Liver (tissue), 9 donors: ENCODE data around the gene TRIM46. TPM values are rescaled to one million over a fixed set of nuclear protein-coding genes. Genes with fewer than 3 reads are reported as not detected.

Experiments used
- DNase-seq: peaks from one replicate; pipeline ENCODE4 v3.0.0-alpha.2; 2017; ENCODE audit warnings: low spot score
- H3K27ac ChIP-seq, 2 donors: one replicate each; pipeline ENCODE4 v1.7.0; 2013; ENCODE audit warnings: inconsistent platforms in 2 of 2, low read length in 2 of 2, control low read depth in 1 of 2, low read depth in 1 of 2, mild to moderate bottlenecking in 1 of 2
- H3K27me3 ChIP-seq, 4 donors: one replicate each; pipeline versions ENCODE4 v1.6.1 to v1.7.0; 2013; ENCODE audit warnings: low read length in 3 of 4, inconsistent platforms in 1 of 4, mild to moderate bottlenecking in 1 of 4, moderate library complexity in 1 of 4; ENCODE audit not compliant: control insufficient read depth in 4 of 4, insufficient read depth in 4 of 4
- H3K36me3 ChIP-seq, 4 donors: one replicate each; pipeline versions ENCODE4 v1.6.1 to v1.7.0; 2013; ENCODE audit warnings: low read length in 3 of 4, mild to moderate bottlenecking in 3 of 4, low read depth in 1 of 4, moderate library complexity in 1 of 4; ENCODE audit not compliant: control insufficient read depth in 4 of 4, insufficient read depth in 3 of 4
- H3K4me1 ChIP-seq, 4 donors: one replicate each; pipeline versions ENCODE4 v1.6.1 to v1.7.0; 2013; ENCODE audit warnings: low read length in 3 of 4, mild to moderate bottlenecking in 3 of 4, moderate library complexity in 1 of 4; ENCODE audit not compliant: control insufficient read depth in 4 of 4, insufficient read depth in 4 of 4
- H3K4me3 ChIP-seq, 3 donors: one replicate each; pipeline versions ENCODE4 v1.6.1 to v1.7.0; 2013; ENCODE audit warnings: low read length in 3 of 3, control low read depth in 1 of 3, low read depth in 1 of 3, mild to moderate bottlenecking in 1 of 3
- H3K9ac ChIP-seq, 2 donors: one replicate each; pipeline ENCODE4 v1.7.0; 2013; ENCODE audit warnings: low read length in 2 of 2, mild to moderate bottlenecking in 2 of 2, moderate library complexity in 2 of 2, control low read depth in 1 of 2, low read depth in 1 of 2
- H3K9me3 ChIP-seq, 4 donors: one replicate each; pipeline versions ENCODE4 v1.6.1 to v1.7.0; 2013; ENCODE audit warnings: low read length in 3 of 4; ENCODE audit not compliant: control insufficient read depth in 4 of 4
- ATF3 ChIP-seq: IDR thresholded peaks from 2 replicates; pipeline ENCODE4 v1.6.1; 2016; ENCODE audit warnings: antibody characterized with exemption
- CTCF ChIP-seq: fragments of 150-350 bp; IDR thresholded peaks from 2 replicates; pipeline ENCODE4 v1.5.1; 2017; ENCODE audit warnings: improper control_type of control experiment, low read depth, low read length; ENCODE audit not compliant: missing input control
- EGR1 ChIP-seq, 2 donors: IDR thresholded peaks; 2 replicates each; pipeline ENCODE4 v1.6.1; 2016 to 2018; ENCODE audit warnings: antibody characterized with exemption in 2 of 2, low read depth in 2 of 2
- FOXA1 ChIP-seq: IDR thresholded peaks from 2 replicates; pipeline ENCODE4 v1.6.1; 2016; ENCODE audit warnings: antibody characterized with exemption
- FOXA2 ChIP-seq: IDR thresholded peaks from 2 replicates; pipeline ENCODE4 v1.6.1; 2016; ENCODE audit warnings: antibody characterized with exemption
- GABPA ChIP-seq, 2 donors: IDR thresholded peaks in 1 of 2; conservative IDR thresholded peaks in 1 of 2; 2 replicates each; pipeline ENCODE4 v1.6.1; 2016; ENCODE audit warnings: antibody characterized with exemption in 2 of 2, mild to moderate bottlenecking in 1 of 2, moderate library complexity in 1 of 2
- HNF4A ChIP-seq, 2 donors: conservative IDR thresholded peaks; 2 replicates each; pipeline ENCODE4 v1.6.1; 2016; ENCODE audit warnings: antibody characterized with exemption in 2 of 2, mild to moderate bottlenecking in 2 of 2
- HNF4G ChIP-seq: IDR thresholded peaks from 2 replicates; pipeline ENCODE4 v1.6.1; 2016; ENCODE audit warnings: antibody characterized with exemption
- JUND ChIP-seq, 2 donors: IDR thresholded peaks; 2 replicates each; pipeline ENCODE4 v1.6.1; 2016; ENCODE audit warnings: antibody characterized with exemption in 2 of 2
- MAX ChIP-seq: IDR thresholded peaks from 2 replicates; pipeline ENCODE4 v1.6.1; 2016; ENCODE audit warnings: antibody characterized with exemption
- NR2F2 ChIP-seq: IDR thresholded peaks from 2 replicates; pipeline ENCODE4 v1.6.1; 2016; ENCODE audit warnings: antibody characterized with exemption
- RAD21 ChIP-seq, 2 donors: IDR thresholded peaks; 2 replicates each; pipeline ENCODE4 v1.6.1; 2016; ENCODE audit warnings: antibody characterized with exemption in 2 of 2, mild to moderate bottlenecking in 2 of 2
- REST ChIP-seq: IDR thresholded peaks from 2 replicates; pipeline ENCODE4 v1.6.1; 2016; ENCODE audit warnings: antibody characterized with exemption, mild to moderate bottlenecking
- RXRA ChIP-seq, 2 donors: IDR thresholded peaks; 2 replicates each; pipeline ENCODE4 v1.6.1; 2017 to 2018; ENCODE audit warnings: antibody characterized with exemption in 2 of 2, mild to moderate bottlenecking in 1 of 2
- SP1 ChIP-seq: IDR thresholded peaks from 2 replicates; pipeline ENCODE4 v1.6.1; 2018; ENCODE audit warnings: antibody characterized with exemption, mild to moderate bottlenecking
- TAF1 ChIP-seq: conservative IDR thresholded peaks from 2 replicates; pipeline ENCODE4 v1.6.1; 2016; ENCODE audit warnings: antibody characterized with exemption, mild to moderate bottlenecking
- YY1 ChIP-seq: IDR thresholded peaks from 2 replicates; pipeline ENCODE4 v1.6.1; 2016; ENCODE audit warnings: antibody characterized with exemption, mild to moderate bottlenecking
- WGBS: extraction: QIAGEN DNeasy Blood & Tissue Kit; methylation state at CpG from one replicate; pipeline ENCODE4 v1.1.7; 2013; 5-methylcytosine and 5-hydroxymethylcytosine counted together
- polyA plus RNA-seq, 2 donors: library from polyadenylated mRNA; stranded (reverse) in 1 of 2; unstranded in 1 of 2; fragments of 200-250 nt in 1 of 2; fragments of >200 nt in 1 of 2; fragmentation: Nextera tagmentation in 1 of 2; extraction: Ambion mirVana in 1 of 2; gene quantifications; one replicate each; pipeline versions ENCODE4 v1.2.1 to v1.2.3, GENCODE V29; 2013 to 2015
- total RNA-seq, 2 donors: library from RNA; depleted of rRNA; stranded (reverse); fragments of >200 nt; gene quantifications; one replicate each; pipeline ENCODE4 v1.2.3, GENCODE V29; 2014
- TF ChIP-seq, protein P1 (sequence below): IDR thresholded peaks from 2 replicates; pipeline ENCODE4 v1.6.1; 2016; ENCODE audit warnings: antibody characterized with exemption
- donor health status: healthy.
- donor health status: healthy.
- donor health status: healthy.
- donor health status: healthy.
- donor health status: healthy.

TRIM46 gene
- total and polyA plus RNA-seq, 4 donors = 0.07 to 0.17 (median 0.13) TPM

DNA sequence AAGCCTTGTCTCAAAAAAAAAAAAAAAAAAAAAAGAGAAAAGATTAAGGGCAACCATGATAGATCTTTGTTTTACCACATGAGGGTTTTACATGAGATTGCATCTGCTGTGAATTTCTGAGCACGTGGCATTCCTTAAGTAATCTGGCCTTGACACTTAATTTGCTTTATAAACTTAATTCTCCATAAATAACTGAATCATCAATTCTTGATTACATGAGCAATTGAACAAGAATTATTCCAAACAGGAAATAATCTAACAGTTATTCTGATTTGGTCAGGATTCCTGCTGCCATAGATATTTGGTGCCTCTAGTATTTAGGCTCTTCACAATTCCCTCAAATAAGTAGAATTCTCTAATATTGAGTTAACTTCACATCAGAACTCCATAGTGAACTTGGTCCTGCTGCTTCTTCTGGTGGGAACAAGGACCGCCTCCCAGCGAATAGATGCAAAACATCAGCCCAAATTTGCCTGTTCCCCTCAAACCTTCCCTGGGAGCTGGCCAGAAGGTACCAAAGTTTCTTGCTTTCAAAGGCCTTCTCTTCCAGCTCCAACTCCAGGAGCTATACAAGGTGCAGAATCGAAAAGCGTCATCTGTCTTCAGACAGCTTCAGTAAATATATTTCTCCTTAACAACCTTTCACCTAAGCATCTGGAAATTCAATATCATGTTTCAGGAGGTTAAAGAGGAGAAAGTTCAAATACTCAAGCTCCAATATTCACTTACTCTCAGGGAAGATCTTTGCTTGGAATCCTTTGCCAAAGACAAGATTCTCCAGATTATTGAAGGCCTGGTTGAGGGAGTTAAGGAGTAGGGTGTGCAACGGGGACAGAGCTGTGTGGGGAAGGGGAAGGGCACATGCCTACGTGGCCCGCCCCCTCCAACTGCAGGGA lies 1.6 kb upstream of the TRIM46 start (continued):
- TF ChIP-seq SP1 (no peak), HNF4A (conservative IDR thresholded peaks at IDR 0.05) (no peak), MAX (no peak)

DNA sequence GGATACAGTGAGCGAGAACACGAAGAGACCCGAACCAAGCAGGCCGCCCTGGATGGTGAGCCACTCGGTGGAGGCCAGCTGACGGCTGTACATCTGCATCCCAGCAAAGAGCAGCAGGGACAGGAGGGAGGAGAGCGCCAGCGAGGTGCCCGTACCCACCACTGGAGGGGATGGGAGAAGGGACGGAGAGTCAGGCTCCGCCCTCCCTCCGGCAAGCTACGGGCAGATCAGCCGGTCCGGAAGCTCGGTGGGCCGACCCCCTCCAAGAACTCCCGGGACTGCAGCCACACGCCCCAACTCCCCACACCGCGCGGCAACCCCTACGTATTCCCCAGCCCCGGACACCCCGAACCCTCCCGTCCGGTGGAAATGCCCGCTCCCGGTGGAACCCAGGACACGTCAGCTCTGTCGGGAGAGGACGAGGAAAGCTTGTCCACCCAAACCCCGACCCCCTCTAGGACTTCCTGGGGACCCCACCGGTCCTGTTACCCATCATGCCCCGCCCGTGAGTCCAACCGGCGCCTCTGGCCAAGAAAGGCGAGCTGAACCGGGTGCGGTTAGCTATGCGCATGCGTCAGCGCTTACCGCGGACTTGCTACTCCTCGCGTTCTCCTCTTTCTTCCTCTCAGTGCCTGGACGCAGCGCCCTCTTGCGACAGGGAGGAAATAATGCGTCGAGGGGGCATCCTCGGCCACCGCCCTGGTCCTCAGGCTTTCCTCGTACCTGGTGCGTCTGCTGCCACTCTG lies 744 bp upstream of the TRIM46 start, which contains the start of gene KRTCAP2:
TSS of gene KRTCAP2 (minus strand) at position 573 of the 746 bp plus-strand sequence. CDS start at position 493, 80 bp downstream.
- peak within 1 kb of the TSS; percentile 37 to 78 for H3K9ac ChIP-seq

More for the DNA sequence above, 744 bp upstream of the TRIM46 start, which contains the start of gene KRTCAP2:
- Histone ChIP-seq H3K27me3 (peaks cover 0 to 3% (median 0%) of the 10 kb centered on the region in 4 donors), H3K36me3 (peaks cover 0 to 11% (median 5%) of the 10 kb centered on the region in 4 donors), H3K4me3 (peak within 1 kb of the TSS; percentile 69 to 92 (median 92)), H3K9me3 (no peaks in the 10 kb centered on the region), H3K4me1 (peaks cover 0 to 10% (median 8%) of the 10 kb centered on the region in 4 donors), H3K27ac (peak within 1 kb of the TSS; percentile 67 to 86)
- under 1% methylated on average over 57 of the region's 57 CpGs for WGBS
- peak; percentile 91 for DNase-seq
- TF ChIP-seq SP1 (peak; percentile 31), FOXA1 (peak; percentile 47), GABPA (IDR thresholded peaks at IDR 0.05 in 1 of 2, conservative IDR thresholded peaks at IDR 0.05 in 1 of 2) (peak in 1 of 2 donors; percentile 92), RAD21 (IDR thresholded peaks at IDR 0.05) (peak; percentile 71 to 85), MAX (no peak), ATF3 (no peak), YY1 (peak; percentile 89), EGR1 (IDR thresholded peaks at IDR 0.05; ENCODE audit: low read depth in 2 of 2) (no peak), HNF4A (conservative IDR thresholded peaks at IDR 0.05) (peak; percentile 27 to 47), TAF1 (no peak), JUND (IDR thresholded peaks at IDR 0.05) (no peak), REST (peak; percentile 60), HNF4G (no peak), FOXA2 (no peak), CTCF (peak; percentile 93), NR2F2 (no peak), RXRA (IDR thresholded peaks at IDR 0.05) (peak; percentile 56 to 63)
- TF ChIP-seq, protein P1, sequence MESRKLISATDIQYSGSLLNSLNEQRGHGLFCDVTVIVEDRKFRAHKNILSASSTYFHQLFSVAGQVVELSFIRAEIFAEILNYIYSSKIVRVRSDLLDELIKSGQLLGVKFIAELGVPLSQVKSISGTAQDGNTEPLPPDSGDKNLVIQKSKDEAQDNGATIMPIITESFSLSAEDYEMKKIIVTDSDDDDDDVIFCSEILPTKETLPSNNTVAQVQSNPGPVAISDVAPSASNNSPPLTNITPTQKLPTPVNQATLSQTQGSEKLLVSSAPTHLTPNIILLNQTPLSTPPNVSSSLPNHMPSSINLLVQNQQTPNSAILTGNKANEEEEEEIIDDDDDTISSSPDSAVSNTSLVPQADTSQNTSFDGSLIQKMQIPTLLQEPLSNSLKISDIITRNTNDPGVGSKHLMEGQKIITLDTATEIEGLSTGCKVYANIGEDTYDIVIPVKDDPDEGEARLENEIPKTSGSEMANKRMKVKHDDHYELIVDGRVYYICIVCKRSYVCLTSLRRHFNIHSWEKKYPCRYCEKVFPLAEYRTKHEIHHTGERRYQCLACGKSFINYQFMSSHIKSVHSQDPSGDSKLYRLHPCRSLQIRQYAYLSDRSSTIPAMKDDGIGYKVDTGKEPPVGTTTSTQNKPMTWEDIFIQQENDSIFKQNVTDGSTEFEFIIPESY = no peak
